Karpas-422 (cell line): ENCODE data around the gene CRX. TPM values are rescaled to one million over a fixed set of nuclear protein-coding genes. Genes with fewer than 3 reads are reported as not detected.
"Not testable (repeated sequence)": the region's sequence is repeated elsewhere in the genome, so short reads cannot be mapped to it uniquely, and the experiment has no call there.

Experiments used
- DNase-seq: peaks from one replicate; pipeline ENCODE4 v3.0.0-alpha.2; 2015
- H2AFZ ChIP-seq: fragments of 200-600 bp; sonication (generic); 2 replicates; pipeline ENCODE4 v1.6.1; 2014; ENCODE audit warnings: antibody characterized with exemption, low read length, mixed read lengths
- H3K27ac ChIP-seq: fragments of 200-600 bp; sonication (generic); 2 replicates; pipeline ENCODE4 v1.5.1; 2014; ENCODE audit warnings: mild to moderate bottlenecking, low read length, moderate library complexity
- H3K27me3 ChIP-seq: fragments of 200-600 bp; sonication (generic); 2 replicates; pipeline ENCODE4 v1.6.1; 2014; ENCODE audit warnings: low read length, mixed read lengths
- H3K36me3 ChIP-seq: fragments of 200-600 bp; sonication (generic); 2 replicates; pipeline ENCODE4 v1.6.1; 2014; ENCODE audit warnings: low read length, mixed read lengths; ENCODE audit not compliant: insufficient read depth
- H3K4me1 ChIP-seq: fragments of 200-600 bp; sonication (generic); 2 replicates; pipeline ENCODE4 v1.6.1; 2014; ENCODE audit warnings: mild to moderate bottlenecking, low read length, mixed read lengths
- H3K4me2 ChIP-seq: fragments of 200-600 bp; sonication (generic); 2 replicates; pipeline ENCODE4 v1.6.1; 2014; ENCODE audit warnings: low read length, low read depth, mild to moderate bottlenecking; ENCODE audit not compliant: poor library complexity, severe bottlenecking
- H3K4me3 ChIP-seq: fragments of 200-600 bp; sonication (generic); 2 replicates; pipeline ENCODE4 v1.5.1; 2014; ENCODE audit warnings: mild to moderate bottlenecking, antibody characterized with exemption, low read length, mixed read lengths
- H3K79me2 ChIP-seq: fragments of 200-600 bp; sonication (generic); 2 replicates; pipeline ENCODE4 v1.6.1; 2014; ENCODE audit warnings: mild to moderate bottlenecking, low read length, mixed read lengths
- H3K9ac ChIP-seq: fragments of 200-600 bp; sonication (generic); 2 replicates; pipeline ENCODE4 v1.6.0; 2014; ENCODE audit warnings: low read length
- H3K9me2 ChIP-seq: fragments of 200-600 bp; sonication (generic), shearing (Covaris generic); replicated peaks from 2 replicates; pipeline ENCODE4 v1.6.0; 2014; ENCODE audit warnings: mild to moderate bottlenecking, low read length, moderate library complexity; ENCODE audit not compliant: insufficient read depth
- H3K9me3 ChIP-seq: fragments of 300-700, 200-600 bp; sonication (generic); 2 replicates; pipeline ENCODE4 v1.6.1; 2014; ENCODE audit warnings: low read length, mixed read lengths
- H4K20me1 ChIP-seq: fragments of 200-600 bp; sonication (generic); 2 replicates; pipeline ENCODE4 v1.6.1; 2014; ENCODE audit warnings: mild to moderate bottlenecking, antibody characterized with exemption, low read length, low read depth; ENCODE audit not compliant: insufficient read depth
- total RNA-seq: library from RNA; depleted of rRNA; stranded (reverse); fragments of >200 nt; shearing (Covaris generic); gene quantifications from 2 replicates; pipeline ENCODE4 v1.2.3, GENCODE V29; 2014; ENCODE audit warnings: low replicate concordance

The CRX gene
- total RNA-seq, 1 experiment from 2014 or later: not detected

DNA sequence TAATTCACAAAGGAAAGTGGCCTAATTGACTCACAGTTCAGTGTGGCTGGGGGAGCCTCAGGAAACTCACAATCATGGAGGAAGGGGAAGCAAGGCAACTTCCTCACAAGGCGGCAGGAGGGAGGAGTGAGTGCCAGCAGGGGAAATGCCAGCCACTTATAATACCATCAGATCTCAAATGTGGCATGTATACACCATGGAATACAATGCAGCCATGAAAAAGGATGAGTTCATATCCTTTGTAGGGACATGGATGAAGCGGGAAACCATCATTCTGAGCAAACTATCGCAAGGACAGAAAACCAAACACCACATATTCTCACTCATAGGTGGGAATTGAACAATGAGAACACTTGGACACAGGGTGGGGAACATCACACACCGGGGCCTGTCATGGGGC, 57.6 kb downstream of the CRX start:
- H3K9ac ChIP-seq, H3K4me2 ChIP-seq, H3K79me2 ChIP-seq, H3K27ac ChIP-seq, H3K27me3 ChIP-seq, H4K20me1 ChIP-seq, H3K9me3 ChIP-seq, H3K9me2 ChIP-seq, DNase-seq, H2AFZ ChIP-seq, H3K4me1 ChIP-seq, H3K36me3 ChIP-seq, H3K4me3 ChIP-seq: not testable (repeated sequence)

DNA sequence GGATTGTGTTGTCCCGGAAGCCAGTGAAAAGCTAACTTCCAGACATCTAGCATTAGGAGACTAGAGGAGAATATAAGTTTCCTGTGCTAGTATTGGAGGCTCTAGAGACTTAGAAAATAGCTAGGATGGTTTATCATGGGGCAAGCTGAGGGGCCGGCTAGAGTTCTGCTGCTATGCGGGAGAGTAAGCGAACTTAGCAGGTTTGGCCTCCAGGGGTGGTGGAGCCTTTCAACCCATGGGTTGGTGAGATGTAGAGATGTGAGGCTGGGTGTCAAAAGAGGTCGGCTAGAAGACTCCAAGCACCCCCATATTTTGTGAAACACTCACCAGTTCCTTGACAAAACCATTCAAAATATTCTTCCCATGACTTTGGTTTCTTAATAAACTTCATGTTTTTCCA, 60.0 kb downstream of the CRX start:
- DNase-seq: no peak
- Histone ChIP-seq H3K9me3 (no peaks in the 10 kb centered on the region), H4K20me1 (no peaks in the 10 kb centered on the region), H3K9me2 (no peaks in the 10 kb centered on the region), H3K4me3 (no peak overlapping the region), H3K79me2 (no peaks in the 10 kb centered on the region), H3K4me2 (no peak overlapping the region), H3K27me3 (no peaks in the 10 kb centered on the region), H3K9ac (no peak overlapping the region), H2AFZ (no peak overlapping the region), H3K36me3 (no peaks in the 10 kb centered on the region), H3K27ac (no peak overlapping the region), H3K4me1 (no peaks in the 10 kb centered on the region)

- no peak overlapping the region for H2AFZ ChIP-seq
- DNase-seq: no peak
- H4K20me1 ChIP-seq: no peaks in the 10 kb centered on the region
- no peaks in the 10 kb centered on the region for H3K36me3 ChIP-seq
- H3K9me2 ChIP-seq: no peaks in the 10 kb centered on the region
- no peak overlapping the region for H3K4me2 ChIP-seq
- H3K9me3 ChIP-seq: no peaks in the 10 kb centered on the region
- no peak overlapping the region for H3K9ac ChIP-seq
- H3K4me1 ChIP-seq: no peaks in the 10 kb centered on the region
- no peaks in the 10 kb centered on the region for H3K27me3 ChIP-seq
- H3K27ac ChIP-seq: no peak overlapping the region
- H3K79me2 ChIP-seq: no peaks in the 10 kb centered on the region
- no peak overlapping the region for H3K4me3 ChIP-seq
Observed at GRCh38 chr19:47882890-47883289, 61.2 kb downstream of the CRX start.

- Histone ChIP-seq H3K4me2 (no peak overlapping the region), H3K4me1 (no peaks in the 10 kb centered on the region), H3K36me3 (no peaks in the 10 kb centered on the region), H3K9ac (no peak overlapping the region), H3K9me2 (no peaks in the 10 kb centered on the region), H3K79me2 (no peaks in the 10 kb centered on the region), H2AFZ (no peak overlapping the region), H3K27me3 (no peaks in the 10 kb centered on the region), H4K20me1 (no peaks in the 10 kb centered on the region), H3K27ac (no peak overlapping the region), H3K4me3 (no peak overlapping the region), H3K9me3 (no peaks in the 10 kb centered on the region)
- DNase-seq: no peak
Observed at GRCh38 chr19:47885067-47885463, 63.3 kb downstream of the CRX start.

GRCh38 chr19:47886010-47886559, 64.3 kb downstream of the CRX start, which contains the start of gene SULT2A1:
Gene SULT2A1, minus strand, starts transcription at chr19:47886315. Its CDS starts 58 bp downstream, at chr19:47886257.
- Histone ChIP-seq H3K79me2 (no peaks in the 10 kb centered on the region), H3K9ac (no peak within 1 kb of the TSS), H3K9me2 (no peaks in the 10 kb centered on the region), H3K4me3 (no peak within 1 kb of the TSS), H3K27ac (no peak within 1 kb of the TSS), H3K36me3 (no peaks in the 10 kb centered on the region), H4K20me1 (no peaks in the 10 kb centered on the region), H3K27me3 (no peaks in the 10 kb centered on the region), H3K9me3 (no peaks in the 10 kb centered on the region), H3K4me1 (no peaks in the 10 kb centered on the region), H2AFZ (no peak within 1 kb of the TSS), H3K4me2 (no peak within 1 kb of the TSS)
- no peak for DNase-seq

GRCh38 chr19:47890865-47891621, 69.3 kb downstream of the CRX start:
- no peak overlapping the region for H2AFZ ChIP-seq
- H4K20me1 ChIP-seq: no peaks in the 10 kb centered on the region
- H3K27ac ChIP-seq: no peak overlapping the region
- H3K9ac ChIP-seq: no peak overlapping the region
- H3K79me2 ChIP-seq: no peaks in the 10 kb centered on the region
- no peak overlapping the region for H3K4me3 ChIP-seq
- no peaks in the 10 kb centered on the region for H3K36me3 ChIP-seq
- no peak for DNase-seq
- no peaks in the 10 kb centered on the region for H3K27me3 ChIP-seq
- H3K4me1 ChIP-seq: no peaks in the 10 kb centered on the region
- no peak overlapping the region for H3K4me2 ChIP-seq
- H3K9me3 ChIP-seq: no peaks in the 10 kb centered on the region
- H3K9me2 ChIP-seq: no peaks in the 10 kb centered on the region

GRCh38 chr19:47891622-47891922, 69.8 kb downstream of the CRX start:
- Histone ChIP-seq H3K4me2 (no peak overlapping the region), H3K4me1 (no peaks in the 10 kb centered on the region), H3K79me2 (no peaks in the 10 kb centered on the region), H3K27ac (no peak overlapping the region), H3K27me3 (no peaks in the 10 kb centered on the region), H3K9me2 (no peaks in the 10 kb centered on the region), H3K9me3 (no peaks in the 10 kb centered on the region), H3K9ac (no peak overlapping the region), H2AFZ (no peak overlapping the region), H3K4me3 (no peak overlapping the region), H3K36me3 (no peaks in the 10 kb centered on the region), H4K20me1 (no peaks in the 10 kb centered on the region)
- no peak for DNase-seq

DNA sequence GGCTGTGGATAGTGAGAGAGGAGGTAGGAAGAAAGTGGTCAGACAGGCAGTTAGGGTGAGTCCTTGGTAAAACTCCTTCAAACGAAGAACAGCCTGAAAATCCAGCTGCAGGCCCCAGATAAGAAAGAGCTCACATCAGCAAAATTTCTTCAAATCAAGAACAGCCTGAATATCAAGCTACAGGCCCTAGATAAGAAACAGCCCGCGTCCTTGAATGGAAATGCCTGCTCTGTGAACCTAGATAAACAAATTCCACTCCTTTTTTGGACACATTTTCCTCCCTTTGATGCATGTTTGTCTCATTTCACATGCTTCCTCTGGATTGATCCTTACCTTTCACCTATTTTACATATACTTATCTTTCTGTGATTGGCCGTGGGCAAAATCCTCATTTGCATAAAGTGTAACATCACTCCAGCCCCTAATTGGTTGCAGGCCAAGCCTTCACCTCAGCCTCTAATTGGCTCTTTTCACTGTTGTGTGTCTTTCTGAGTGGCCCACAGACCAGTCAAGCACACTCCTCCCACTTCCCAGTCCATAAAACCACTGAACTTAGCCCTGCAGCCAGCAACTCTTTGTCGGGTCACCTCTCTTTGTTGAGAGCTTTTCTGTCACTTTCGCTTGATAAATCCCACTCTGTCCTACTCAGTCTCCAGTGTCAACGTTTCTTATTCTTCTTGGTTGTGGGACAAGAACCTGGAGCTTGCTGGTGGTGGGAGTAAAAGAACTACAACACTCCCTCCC, 70.4 kb downstream of the CRX start:
- Histone ChIP-seq H3K27ac (no peak overlapping the region), H2AFZ (no peak overlapping the region), H3K36me3 (no peaks in the 10 kb centered on the region), H3K4me2 (no peak overlapping the region), H3K9me3 (no peaks in the 10 kb centered on the region), H3K27me3 (no peaks in the 10 kb centered on the region), H4K20me1 (no peaks in the 10 kb centered on the region), H3K9ac (no peak overlapping the region), H3K4me1 (no peaks in the 10 kb centered on the region), H3K9me2 (no peaks in the 10 kb centered on the region), H3K4me3 (no peak overlapping the region), H3K79me2 (no peaks in the 10 kb centered on the region)
- peak; percentile 42 for DNase-seq
